ENCODE results near the gene GNL3L.
"Not testable (repeated sequence)": the region's sequence is repeated elsewhere in the genome, so short reads cannot be mapped to it uniquely, and the experiment has no call there.

Gene GNL3L

GRCh38 chrX:54530357-54530900 is 410 bp downstream of the GNL3L start:
- TF ChIP-seq CTCF (IDR thresholded peaks at IDR 0.05) = no peak
- no peak for DNase-seq (ENCODE audit: low spot score)
- H3K4me3 ChIP-seq = peak overlapping the region; percentile 85
- peak overlapping the region in 1 of 2 donors; percentile 87 for H3K27ac ChIP-seq

- TF ChIP-seq CTCF (IDR thresholded peaks at IDR 0.05) = no peak
- no peak overlapping the region for H3K27ac ChIP-seq
- no peak overlapping the region for H3K4me3 ChIP-seq
- DNase-seq (ENCODE audit: low spot score) = no peak
These were observed 4.3 kb downstream of the GNL3L start for GRCh38 chrX:54534271-54534670.

GRCh38 chrX:54540289-54540688 is 10.3 kb downstream of the GNL3L start:
- Histone ChIP-seq H3K4me3 (no peak overlapping the region), H3K27ac (peak overlapping the region in 1 of 2 donors; percentile 37)
- no peak for DNase-seq (ENCODE audit: low spot score)
- TF ChIP-seq CTCF (IDR thresholded peaks at IDR 0.05) = no peak

GRCh38 chrX:54542239-54542638 is 12.2 kb downstream of the GNL3L start:
- H3K27ac ChIP-seq = not testable (repeated sequence)

GRCh38 chrX:54550821-54551220 is 20.8 kb downstream of the GNL3L start:
- H3K27ac ChIP-seq = no peak overlapping the region
- DNase-seq (ENCODE audit: low spot score) = no peak
- H3K4me3 ChIP-seq = no peak overlapping the region
- no peak for TF ChIP-seq CTCF (IDR thresholded peaks at IDR 0.05)

More at GRCh38 chrX:54542239-54542638, 12.2 kb downstream of the GNL3L start:
- not testable (repeated sequence) for DNase-seq (ENCODE audit: low spot score); H3K4me3 ChIP-seq

- H3K4me3 ChIP-seq = no peak overlapping the region
- DNase-seq (ENCODE audit: low spot score) = no peak
- no peak for TF ChIP-seq CTCF (IDR thresholded peaks at IDR 0.05)
- H3K27ac ChIP-seq = no peak overlapping the region
These were observed 21.8 kb downstream of the GNL3L start for GRCh38 chrX:54551801-54552200.

- H3K27ac ChIP-seq; H3K4me3 ChIP-seq; DNase-seq (ENCODE audit: low spot score): not testable (repeated sequence)
These were observed 25.0 kb downstream of the GNL3L start for GRCh38 chrX:54555006-54555405.

GRCh38 chrX:54560411-54560810 is 30.4 kb downstream of the GNL3L start:
- no peak overlapping the region for H3K27ac ChIP-seq
- no peak for TF ChIP-seq CTCF (IDR thresholded peaks at IDR 0.05)
- H3K4me3 ChIP-seq = no peak overlapping the region
- DNase-seq (ENCODE audit: low spot score) = no peak
